GM19099 (cell line): Measurements from ENCODE around the gene MYOCOS.

Source experiments
- POLR2A ChIP-seq: IDR thresholded peaks from 3 replicates; pipeline ENCODE4 v1.6.1; 2011; ENCODE audit warnings: low read depth; ENCODE audit not compliant: insufficient read length; ENCODE audit errors: extremely low read depth

MYOCOS gene

GRCh38 chr1:171622152-171622462 is at the start of gene MYOCOS:
Gene MYOCOS (plus strand): TSS chr1:171622243. CDS start chr1:171623884, 1,641 bp downstream.
- TF ChIP-seq POLR2A, result no peak

- no peak for TF ChIP-seq POLR2A
These were observed 45.9 kb upstream of the MYOCOS start for GRCh38 chr1:171576144-171576543.

- TF ChIP-seq POLR2A, result no peak
These were observed 40.8 kb upstream of the MYOCOS start for GRCh38 chr1:171581226-171581625.

- no peak for TF ChIP-seq POLR2A
These were observed 40.3 kb upstream of the MYOCOS start for GRCh38 chr1:171581766-171582165.

GRCh38 chr1:171582589-171582988 is 39.5 kb upstream of the MYOCOS start:
- TF ChIP-seq POLR2A, result no peak

GRCh38 chr1:171583591-171584201 is 38.3 kb upstream of the MYOCOS start:
- TF ChIP-seq POLR2A, result no peak

GRCh38 chr1:171585715-171586114 is 36.3 kb upstream of the MYOCOS start:
- TF ChIP-seq POLR2A, result no peak

GRCh38 chr1:171588230-171588629 is 33.8 kb upstream of the MYOCOS start:
- TF ChIP-seq POLR2A, result no peak

GRCh38 chr1:171590022-171590421 is 32.0 kb upstream of the MYOCOS start:
- TF ChIP-seq POLR2A, result no peak

- no peak for TF ChIP-seq POLR2A
These were observed 26.7 kb upstream of the MYOCOS start for GRCh38 chr1:171595324-171595723.

- TF ChIP-seq POLR2A, result no peak
These were observed 25.9 kb upstream of the MYOCOS start for GRCh38 chr1:171596119-171596518.

GRCh38 chr1:171596705-171597104 is 25.3 kb upstream of the MYOCOS start:
- TF ChIP-seq POLR2A, result no peak

- TF ChIP-seq POLR2A, result no peak
These were observed 24.8 kb upstream of the MYOCOS start for GRCh38 chr1:171597203-171597602.

- no peak for TF ChIP-seq POLR2A
These were observed 21.2 kb upstream of the MYOCOS start for GRCh38 chr1:171600862-171601261.

- no peak for TF ChIP-seq POLR2A
These were observed 15.6 kb upstream of the MYOCOS start for GRCh38 chr1:171606402-171606941.

GRCh38 chr1:171610385-171610784 is 11.7 kb upstream of the MYOCOS start:
- no peak for TF ChIP-seq POLR2A

GRCh38 chr1:171611306-171611705 is 10.7 kb upstream of the MYOCOS start:
- TF ChIP-seq POLR2A, result no peak

GRCh38 chr1:171613282-171613681 is 8.8 kb upstream of the MYOCOS start:
- TF ChIP-seq POLR2A, result no peak

GRCh38 chr1:171616586-171616985 is 5.5 kb upstream of the MYOCOS start:
- TF ChIP-seq POLR2A, result no peak
